HFFc6 (cell line): ENCODE data around the gene KIF5C. TPM values are rescaled to one million over a fixed set of nuclear protein-coding genes. Genes with fewer than 3 reads are reported as not detected.
A peak's percentile ranks its signal among the peaks of the same experiment; 100 is the strongest.

Source experiments
- DNase-seq: peaks from one replicate; pipeline ENCODE4 v3.0.0-alpha.2; 2018
- H3K27ac Mint-ChIP-seq: 2 replicates; pipeline ENCODE4 v1.8.0; 2020; ENCODE audit warnings: mild to moderate bottlenecking, mixed read lengths
- H3K27me3 Mint-ChIP-seq: 2 replicates; pipeline ENCODE4 v1.8.0; 2021; ENCODE audit warnings: mild to moderate bottlenecking, moderate library complexity, mixed read lengths; ENCODE audit not compliant: insufficient read depth
- H3K36me3 Mint-ChIP-seq: 2 replicates; pipeline ENCODE4 v1.8.0; 2021; ENCODE audit warnings: low read depth, mixed read lengths
- H3K4me1 Mint-ChIP-seq: 2 replicates; pipeline ENCODE4 v1.8.0; 2020; ENCODE audit warnings: low read depth, mixed read lengths
- H3K4me3 Mint-ChIP-seq: 2 replicates; pipeline ENCODE4 v1.8.0; 2020; ENCODE audit warnings: mild to moderate bottlenecking, moderate library complexity, mixed read lengths
- H3K9me3 Mint-ChIP-seq: 2 replicates; pipeline ENCODE4 v1.8.0; 2020; ENCODE audit warnings: mild to moderate bottlenecking, mixed read lengths
- CTCF ChIP-seq: fragments of 200-600 bp; sonication (generic); IDR thresholded peaks from 2 replicates; pipeline ENCODE4 v1.5.0; 2021; ENCODE audit warnings: antibody characterized with exemption, mild to moderate bottlenecking
- total RNA-seq, 6 experiments: library from RNA; stranded (reverse); fragmentation: NEBNext Ultra II Directional; extraction: Animal tissue kit (Norgen Biotek cat#: 25700); gene quantifications; 2 replicates in 1 of 6; 3 replicates in 5 of 6; pipeline ENCODE4 v1.2.3, GENCODE V29; 2021

KIF5C gene
- total RNA-seq, 6 experiments from 2014 or later = 0.38 to 1.0 (median 0.54) TPM

DNA sequence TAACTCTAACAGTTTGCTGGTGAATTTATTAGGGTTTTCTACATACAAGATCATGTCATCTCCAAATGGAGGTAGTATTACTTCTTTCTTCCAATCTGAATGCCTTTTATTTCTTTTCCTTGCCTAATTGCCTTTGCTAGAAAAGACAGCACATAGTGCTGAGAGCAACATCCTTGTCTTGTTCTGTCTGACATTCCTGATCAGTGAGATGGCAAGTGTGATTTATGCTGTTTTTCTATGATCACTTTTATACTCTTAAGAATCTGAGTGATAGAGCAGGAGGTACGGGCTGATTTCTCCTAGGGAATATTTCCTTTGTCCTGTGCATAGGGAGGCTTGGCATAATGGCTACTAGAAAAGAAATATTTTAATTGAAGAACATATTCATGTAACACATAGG, 180.7 kb downstream of the KIF5C start:
- DNase-seq = peak; percentile 34
- no peak for TF ChIP-seq CTCF
- Mint-ChIP-seq H3K4me1 (peaks cover 54% of the 10 kb centered on the region), H3K27me3 (no peaks in the 10 kb centered on the region; the same call in none of the 2 replicates), H3K36me3 (no peaks in the 10 kb centered on the region), H3K4me3 (peak overlapping the region; percentile 26), H3K9me3 (no peaks in the 10 kb centered on the region), H3K27ac (no peak overlapping the region)

GRCh38 chr2:149056541-149057255, 181.7 kb downstream of the KIF5C start:
- Mint-ChIP-seq H3K4me1 (peaks cover 63% of the 10 kb centered on the region), H3K27ac (no peak overlapping the region), H3K27me3 (no peaks in the 10 kb centered on the region; the same call in none of the 2 replicates), H3K9me3 (no peaks in the 10 kb centered on the region), H3K4me3 (no peak overlapping the region), H3K36me3 (no peaks in the 10 kb centered on the region)
- DNase-seq = no peak
- TF ChIP-seq CTCF = no peak

- H3K4me3 Mint-ChIP-seq = no peak overlapping the region
- peaks cover 63% of the 10 kb centered on the region for H3K4me1 Mint-ChIP-seq
- no peaks in the 10 kb centered on the region for H3K9me3 Mint-ChIP-seq
- no peaks in the 10 kb centered on the region; the same call in none of the 2 replicates for H3K27me3 Mint-ChIP-seq
- no peak for TF ChIP-seq CTCF
- H3K36me3 Mint-ChIP-seq = no peaks in the 10 kb centered on the region
- H3K27ac Mint-ChIP-seq = no peak overlapping the region; the same call in 1 of the 2 replicates
- DNase-seq = no peak
Observed at GRCh38 chr2:149057401-149057800, 182.4 kb downstream of the KIF5C start.

GRCh38 chr2:149058936-149059335, 183.9 kb downstream of the KIF5C start:
- DNase-seq = no peak
- Mint-ChIP-seq H3K36me3 (no peaks in the 10 kb centered on the region), H3K4me1 (peaks cover 72% of the 10 kb centered on the region), H3K27me3 (no peaks in the 10 kb centered on the region; the same call in none of the 2 replicates), H3K9me3 (no peaks in the 10 kb centered on the region), H3K4me3 (no peak overlapping the region), H3K27ac (no peak overlapping the region)
- TF ChIP-seq CTCF = no peak

- no peak for TF ChIP-seq CTCF
- peaks cover 81% of the 10 kb centered on the region for H3K4me1 Mint-ChIP-seq
- no peak for DNase-seq
- H3K9me3 Mint-ChIP-seq = no peaks in the 10 kb centered on the region
- peak overlapping the region; percentile 58; the same call in 1 of the 2 replicates for H3K27ac Mint-ChIP-seq
- H3K36me3 Mint-ChIP-seq = no peaks in the 10 kb centered on the region
- H3K4me3 Mint-ChIP-seq = no peak overlapping the region
- H3K27me3 Mint-ChIP-seq = no peaks in the 10 kb centered on the region; the same call in none of the 2 replicates
Observed at GRCh38 chr2:149059822-149060221, 184.8 kb downstream of the KIF5C start.
